HCT116 (cell line): ENCODE measurements around the gene THOC6. TPM values are rescaled to one million over a fixed set of nuclear protein-coding genes. Genes with fewer than 3 reads are reported as not detected.

ENCODE experiments used
- ATAC-seq: fragments of 200-7000 bp; cut with Tn5 transposase; 2 replicates; pipeline ENCODE4 v1.9.1; 2020; ENCODE audit warnings: mild to moderate bottlenecking, moderate library complexity
- Bru-seq: library from RNA; stranded (reverse); fragments of 400-500 nt; gene quantifications from one replicate; lab custom pipeline; 2021; lab: Mats Ljungman, UMichigan
- BruChase-seq, 2 experiments: library from RNA; stranded (reverse); fragments of 400-500 nt; gene quantifications; one replicate each; lab custom pipeline; 2021; lab: Mats Ljungman, UMichigan
- BruUV-seq: library from RNA; stranded (reverse); fragments of 400-500 nt; replicated peaks from 2 replicates; lab custom pipeline; 2021; lab: Mats Ljungman, UMichigan
- CTCF ChIA-PET: fragments of 300-600 bp; sonication (Branson Sonifier 250); formaldehyde crosslinking; loops from one replicate; lab custom pipeline; 2021; ENCODE audit warnings: antibody characterized with exemption; lab: Charles Lee
- POLR2A ChIA-PET: fragments of 300-600, 350-600 bp; sonication (Branson Sonifier 250); formaldehyde crosslinking; loops from one replicate; lab custom pipeline; 2021; ENCODE audit warnings: antibody characterized with exemption; lab: Charles Lee
- RAD21 ChIA-PET, 2 experiments: fragments of 300-600 bp; sonication (Branson Sonifier 250); formaldehyde crosslinking; loops; one replicate each; lab custom pipeline; 2023; ENCODE audit warnings: low total read pairs in 2 of 2; ENCODE audit not compliant: uncharacterized antibody in 2 of 2, unreplicated experiment in 2 of 2, low non-redundant PET in 1 of 2; lab: Charles Lee
- DNase-seq: peaks from one replicate; pipeline ENCODE4 v3.0.0-alpha.2; 2010; ENCODE audit warnings: low read depth, low spot score
- H2AFZ ChIP-seq: fragments of 200-600 bp; shearing (Covaris generic), sonication (generic); 2 replicates; pipeline ENCODE4 v1.6.1; 2017; ENCODE audit warnings: low read depth, mixed run types, mixed read lengths, antibody characterized with exemption, low read length; ENCODE audit not compliant: poor library complexity, severe bottlenecking
- H3K27ac ChIP-seq: 2 replicates; pipeline ENCODE4 v1.5.1; 2012; ENCODE audit warnings: low read depth, low read length
- H3K27me3 ChIP-seq: fragments of 200-600 bp; sonication (generic); 2 replicates; pipeline ENCODE4 v1.6.1; 2016; ENCODE audit warnings: mixed run types, low read length, mixed read lengths; ENCODE audit not compliant: insufficient read depth
- H3K36me3 ChIP-seq, 2 experiments: fragments of 200-500 bp in 1 of 2; fragments of 200-600 bp in 1 of 2; sonication (Bioruptor generic) in 1 of 2; sonication (generic) in 1 of 2; 2 replicates each; pipeline versions ENCODE4 v1.5.1 to v1.6.1; 2014 to 2016; ENCODE audit warnings: low read length in 2 of 2, inconsistent platforms in 1 of 2, mixed read lengths in 1 of 2, mixed run types in 1 of 2; ENCODE audit not compliant: insufficient read depth in 2 of 2, control insufficient read depth in 1 of 2
- H3K4me1 ChIP-seq, 2 experiments: fragments of 200-600 bp in 1 of 2; sonication (generic) in 1 of 2; 2 replicates each; pipeline versions ENCODE4 v1.5.1 to v1.6.1; 2012 to 2017; ENCODE audit warnings: low read length in 2 of 2, inconsistent platforms in 1 of 2, mild to moderate bottlenecking in 1 of 2, mixed read lengths in 1 of 2, mixed run types in 1 of 2, moderate library complexity in 1 of 2; ENCODE audit not compliant: insufficient read depth in 2 of 2, control insufficient read depth in 1 of 2
- H3K4me2 ChIP-seq: fragments of 200-600 bp; sonication (generic); 2 replicates; pipeline ENCODE4 v1.6.1; 2017; ENCODE audit warnings: mixed run types, low read length, mixed read lengths
- H3K4me3 ChIP-seq, 2 experiments: fragments of 200-600 bp in 1 of 2; sonication (generic) in 1 of 2; replicated peaks in 1 of 2; 2 replicates each; pipeline ENCODE4 v1.5.1; 2011 to 2016; ENCODE audit warnings: low read length in 2 of 2, control low read depth in 1 of 2, low read depth in 1 of 2, mild to moderate bottlenecking in 1 of 2, mixed read lengths in 1 of 2, mixed run types in 1 of 2
- H3K79me2 ChIP-seq: fragments of 200-600 bp; sonication (generic); 2 replicates; pipeline ENCODE4 v1.6.1; 2017; ENCODE audit warnings: mild to moderate bottlenecking, mixed run types, low read length, moderate library complexity, mixed read lengths; ENCODE audit not compliant: insufficient read depth
- H3K9ac ChIP-seq: fragments of 200-600 bp; sonication (generic); 2 replicates; pipeline ENCODE4 v1.6.1; 2016; ENCODE audit warnings: low read length, mixed read lengths
- H3K9me2 ChIP-seq: fragments of 200-600 bp; sonication (generic), shearing (Covaris generic); 2 replicates; pipeline ENCODE4 v1.6.1; 2017; ENCODE audit warnings: mixed run types, mild to moderate bottlenecking, moderate library complexity; ENCODE audit not compliant: insufficient read depth
- H3K9me3 ChIP-seq, 2 experiments: fragments of 200-500 bp in 1 of 2; fragments of 200-600 bp in 1 of 2; sonication (Bioruptor generic) in 1 of 2; sonication (generic) in 1 of 2; 2 replicates each; pipeline ENCODE4 v1.6.1; 2014 to 2017; ENCODE audit warnings: low read length in 2 of 2, mixed read lengths in 2 of 2, inconsistent platforms in 1 of 2, low read depth in 1 of 2, mild to moderate bottlenecking in 1 of 2, mixed run types in 1 of 2, moderate library complexity in 1 of 2; ENCODE audit not compliant: control insufficient read depth in 1 of 2, insufficient read depth in 1 of 2
- H4K20me1 ChIP-seq: fragments of 200-600 bp; sonication (generic), shearing (Covaris generic); 2 replicates; pipeline ENCODE4 v1.6.1; 2017; ENCODE audit warnings: mixed run types, mild to moderate bottlenecking, moderate library complexity; ENCODE audit not compliant: insufficient read depth
- POLR2A ChIP-seq: IDR thresholded peaks from 2 replicates; pipeline ENCODE4 v1.7.0; 2011; ENCODE audit warnings: borderline replicate concordance; ENCODE audit not compliant: insufficient read depth, insufficient read length; ENCODE audit errors: extremely low read depth
- POLR2AphosphoS5 ChIP-seq: IDR thresholded peaks from 2 replicates; pipeline ENCODE4 v1.6.1; 2011; ENCODE audit warnings: mild to moderate bottlenecking, low read depth, low read length, moderate library complexity
- SRF ChIP-seq: IDR thresholded peaks from 2 replicates; pipeline ENCODE4 v1.6.1; 2012; ENCODE audit warnings: low read depth
- TCF7L2 ChIP-seq: IDR thresholded peaks from 2 replicates; pipeline ENCODE4 v1.7.0; 2011; ENCODE audit warnings: borderline replicate concordance, inconsistent platforms; ENCODE audit not compliant: insufficient read depth, insufficient read length; ENCODE audit errors: extremely low read depth
- YY1 ChIP-seq: IDR thresholded peaks from 2 replicates; pipeline ENCODE4 v1.6.1; 2011; ENCODE audit warnings: low read length, low read depth, moderate library complexity, mild to moderate bottlenecking; ENCODE audit not compliant: insufficient replicate concordance; ENCODE audit errors: extremely low read depth
- ZBTB33 ChIP-seq: IDR thresholded peaks from 2 replicates; pipeline ENCODE4 v1.6.1; 2011; ENCODE audit warnings: mild to moderate bottlenecking, low read length, moderate library complexity; ENCODE audit not compliant: insufficient replicate concordance; ENCODE audit errors: extremely low read depth
- ZFX ChIP-seq: fragments of 450-650 bp; IDR thresholded peaks from 2 replicates; pipeline ENCODE4 v1.6.1; 2017
- intact Hi-C: fragments of 100-400 bp; cut with micrococcal nuclease; formaldehyde crosslinking; loops from 2 replicates; pipeline ENCODE4 v1.10.0; 2022
- long read RNA-seq: library from polyadenylated mRNA; unstranded; transcript quantifications from one replicate; pipeline ENCODE4 v2.0.0, GENCODE V29; 2021; ENCODE audit not compliant: unreplicated experiment
- polyA plus RNA-seq: library from polyadenylated mRNA; unstranded; fragments of >200 nt; gene quantifications from 2 replicates; pipeline ENCODE4 v1.2.1, GENCODE V29; 2012; ENCODE audit warnings: missing spikeins
- total RNA-seq: library from RNA; stranded (reverse); gene quantifications from one replicate; pipeline ENCODE4 v1.2.1, GENCODE V29; 2021; ENCODE audit not compliant: unreplicated experiment
- TF ChIP-seq, protein P1 (sequence below): IDR thresholded peaks from 2 replicates; pipeline ENCODE4 v1.6.1; 2012

Gene THOC6
- 62.9 TPM for total RNA-seq
- polyA plus RNA-seq, result 74.8 and 76.8 TPM in 2 replicates
- Bru-seq, nascent RNA, result percentile 74 among the genes with signal in this experiment
- BruChase-seq, experiment 1, labeled RNA remaining after a 6-hour chase, result percentile 96 among the genes with signal in this experiment
- percentile 89 among the genes with signal in this experiment for BruChase-seq, experiment 2, labeled RNA remaining after a 2-hour chase
- long read RNA-seq, transcript THOC6-202 (13 exons, 1,419 nt), result major isoform, 107 of 145 reads
- long read RNA-seq, partial matches to known transcripts, result 9 of 145 reads
- long read RNA-seq, other reads (novel, unspliced or antisense), result 26 of 145 reads

GRCh38 chr16:3023669-3024478 lies at the start of gene THOC6, which contains the start of gene HCFC1R1:
Gene THOC6, plus strand, starts transcription at chr16:3024035. Its CDS starts 292 bp downstream, at chr16:3024327.
Gene HCFC1R1, minus strand, starts transcription at chr16:3023942. Its CDS starts 1 bp downstream, at chr16:3023941.
- no peaks in the 10 kb centered on the region for H3K9me3 ChIP-seq
- H3K9me2 ChIP-seq, result no peaks in the 10 kb centered on the region
- peak within 1 kb of the TSS; percentile 86 for H3K4me2 ChIP-seq
- BruUV-seq, result no TSS peak
- H2AFZ ChIP-seq, result no peak within 1 kb of the TSS
- H3K27me3 ChIP-seq, result no peaks in the 10 kb centered on the region
- TF ChIP-seq, protein P1, sequence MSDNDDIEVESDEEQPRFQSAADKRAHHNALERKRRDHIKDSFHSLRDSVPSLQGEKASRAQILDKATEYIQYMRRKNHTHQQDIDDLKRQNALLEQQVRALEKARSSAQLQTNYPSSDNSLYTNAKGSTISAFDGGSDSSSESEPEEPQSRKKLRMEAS, result no peak
- TF ChIP-seq YY1 (peak; percentile 62), SRF (no peak), ZFX (peak; percentile 32; the same call in 1 of the 2 replicates), POLR2A (peak; percentile 61), TCF7L2 (peak; percentile 16), POLR2AphosphoS5 (peak; percentile 80), ZBTB33 (peak; percentile 89)
- H3K9ac ChIP-seq, result peak within 1 kb of the TSS; percentile 99
- peak within 1 kb of the TSS; percentile 94 to 95 for H3K4me3 ChIP-seq
- H3K4me1 ChIP-seq, result peaks cover 22 to 64% of the 10 kb centered on the region in 2 experiments
- ChIA-PET RAD21 (interaction anchor here in 1 of 2 experiments (1.0 kb wide), 1 partner anchor 20 kb away, joined by 3 read pairs; no protein-coding TSS in a partner anchor), POLR2A (interaction anchor here (0.9 to 8.2 kb wide), 10 partner anchors 7 to 868 kb away, joined by 3 to 188 read pairs (median 6); partner anchors contain the start of genes KREMEN2, TRAF7 and ZNF213), CTCF (interaction anchor here (0.9 to 6.1 kb wide), 6 partner anchors 8 to 20 kb away, joined by 3 to 39 read pairs (median 4); partner anchors contain the start of gene CLDN9)
- ATAC-seq (peak; percentile 52), DNase-seq (peak; percentile 98)
- H4K20me1 ChIP-seq, result no peaks in the 10 kb centered on the region
- H3K36me3 ChIP-seq, result peaks cover 8 to 32% of the 10 kb centered on the region in 2 experiments; a peak in 2 of 4 replicates
- peaks cover 26% of the 10 kb centered on the region; the same call in 1 of the 2 replicates for H3K79me2 ChIP-seq
- intact Hi-C loops, result loop anchor here (2.0 to 5.0 kb wide), 3 partner anchors 19 to 867 kb away; partner anchors contain the start of genes PKMYT1 and TRAF7
- peak within 1 kb of the TSS; percentile 100 for H3K27ac ChIP-seq
